Stimulated activated CD4-positive, alpha-beta T cell treated with anti-CD3 and anti-CD28 coated beads, Interleukin-2, amount 100 ng/mL, for 24 hours (primary cell): Measurements from ENCODE around the gene KCNJ12.
"Not testable (repeated sequence)": the region's sequence is repeated elsewhere in the genome, so short reads cannot be mapped to it uniquely, and the experiment has no call there.

ENCODE experiments used
- DNase-seq, 2 donors: peaks; one replicate each; pipeline ENCODE4 v3.0.0-alpha.2; 2020

KCNJ12 gene

GRCh38 chr17:21453144-21453898 is 77.2 kb downstream of the KCNJ12 start:
- DNase-seq, result no peak

DNA sequence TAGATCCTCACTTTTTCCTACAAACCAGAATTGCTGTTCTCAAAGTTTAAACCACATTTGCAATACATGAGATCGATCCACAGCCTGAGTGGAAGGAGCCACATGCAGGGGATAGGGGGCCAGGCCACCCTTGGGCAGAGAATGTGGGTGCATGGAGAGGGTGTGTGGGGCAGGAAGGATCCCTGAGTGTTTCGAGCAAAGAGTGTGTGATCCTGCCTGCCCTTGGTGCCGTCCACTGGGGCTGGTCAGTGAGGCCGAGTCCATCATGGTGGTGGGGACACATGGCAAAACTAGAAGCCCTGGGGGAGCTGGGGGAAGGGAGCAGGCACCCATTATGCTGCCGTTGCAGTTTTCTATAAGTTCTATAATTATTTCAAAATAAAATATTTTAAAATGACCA is 77.8 kb downstream of the KCNJ12 start:
- not testable (repeated sequence) for DNase-seq

GRCh38 chr17:21454441-21454840 is 78.3 kb downstream of the KCNJ12 start:
- DNase-seq, result no peak

DNA sequence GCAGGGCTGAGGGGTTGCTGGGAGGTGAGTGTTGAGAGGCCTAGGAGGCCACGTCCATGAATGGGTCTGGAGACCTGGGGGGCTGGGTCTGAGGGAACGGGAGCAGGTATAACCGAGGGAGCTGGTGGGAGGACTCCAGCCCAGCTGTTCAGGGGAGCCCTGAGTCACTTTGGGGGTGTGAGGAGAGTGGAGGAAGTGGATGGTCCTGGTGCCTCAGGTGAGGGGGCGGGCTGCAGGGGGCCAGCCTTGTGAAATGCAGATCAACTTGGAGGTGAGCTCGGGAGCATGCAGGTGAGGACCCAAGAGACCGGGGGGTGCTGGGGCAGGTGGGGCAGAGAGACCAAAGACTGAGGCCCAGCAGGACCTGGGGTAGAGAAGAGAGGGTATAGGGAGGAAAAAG is 79.6 kb downstream of the KCNJ12 start:
- no peak for DNase-seq

DNA sequence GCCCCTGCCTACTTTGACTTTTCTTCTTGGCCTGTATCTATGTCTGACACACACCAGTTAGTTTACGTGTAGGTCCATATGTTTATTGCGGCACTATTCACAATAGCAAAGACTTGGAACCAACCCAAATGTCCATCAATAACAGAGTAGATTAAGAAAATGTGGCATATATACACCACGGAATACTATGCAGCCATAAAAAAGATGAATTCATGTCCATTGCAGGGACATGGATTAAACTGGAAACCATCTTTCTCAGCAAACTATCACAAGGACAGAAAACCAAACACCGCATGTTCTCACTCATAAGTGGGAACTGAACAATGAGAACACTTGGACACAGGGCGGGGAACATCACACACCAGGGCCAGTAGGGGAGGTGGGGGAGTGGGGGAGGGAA is 80.3 kb downstream of the KCNJ12 start:
- not testable (repeated sequence) for DNase-seq

- DNase-seq, result peak; percentile 95 to 97
These were observed 81.2 kb downstream of the KCNJ12 start for GRCh38 chr17:21457051-21458026.

GRCh38 chr17:21458054-21458453 is 81.9 kb downstream of the KCNJ12 start:
- DNase-seq, result no peak

DNA sequence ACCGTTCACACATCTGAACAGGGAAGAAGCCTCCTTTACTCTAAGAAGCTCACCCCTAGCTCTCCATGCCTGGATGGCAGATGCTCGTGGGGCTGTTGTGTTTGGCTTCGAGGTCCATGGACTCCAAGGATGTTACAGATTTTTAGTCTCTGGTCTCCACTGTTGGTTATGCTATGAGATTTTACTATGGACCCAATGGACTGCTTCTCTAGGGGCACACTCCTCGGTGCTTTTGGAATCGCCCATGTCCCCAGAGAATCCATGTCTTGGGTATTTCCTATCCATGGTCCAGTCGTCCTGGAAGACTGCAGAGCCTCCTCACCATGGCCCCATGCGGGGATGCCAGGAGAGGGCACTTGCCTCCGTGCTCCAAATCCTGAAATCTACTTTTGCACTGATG is 83.4 kb downstream of the KCNJ12 start:
- DNase-seq, result no peak

- DNase-seq, result no peak
These were observed 84.2 kb downstream of the KCNJ12 start for GRCh38 chr17:21460358-21460757.

- no peak for DNase-seq
These were observed 86.1 kb downstream of the KCNJ12 start for GRCh38 chr17:21462237-21462636.

- DNase-seq, result no peak
These were observed 87.1 kb downstream of the KCNJ12 start for GRCh38 chr17:21463204-21463661.

- DNase-seq, result no peak
These were observed 87.7 kb downstream of the KCNJ12 start for GRCh38 chr17:21463779-21464407.

DNA sequence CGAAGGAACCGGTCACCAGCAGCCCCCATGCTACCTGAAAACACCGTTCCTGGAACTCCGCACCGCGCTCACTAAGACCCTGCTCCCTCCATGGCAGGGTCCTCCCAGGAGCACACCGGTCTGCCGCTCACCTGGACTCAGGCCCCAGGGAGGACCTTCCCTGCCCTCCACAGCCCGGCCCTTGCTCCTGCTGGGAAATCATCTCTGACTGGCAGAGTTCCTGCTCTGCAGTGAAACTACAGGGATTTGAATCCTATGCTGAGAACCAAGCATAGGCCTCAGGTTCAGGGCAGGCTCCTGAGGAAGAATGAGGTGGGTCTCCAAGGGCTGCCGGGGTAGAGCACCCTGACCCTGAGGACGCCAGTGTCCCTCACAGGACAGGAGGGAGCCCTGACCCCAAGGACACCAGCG is 88.5 kb downstream of the KCNJ12 start:
- DNase-seq, result no peak

DNA sequence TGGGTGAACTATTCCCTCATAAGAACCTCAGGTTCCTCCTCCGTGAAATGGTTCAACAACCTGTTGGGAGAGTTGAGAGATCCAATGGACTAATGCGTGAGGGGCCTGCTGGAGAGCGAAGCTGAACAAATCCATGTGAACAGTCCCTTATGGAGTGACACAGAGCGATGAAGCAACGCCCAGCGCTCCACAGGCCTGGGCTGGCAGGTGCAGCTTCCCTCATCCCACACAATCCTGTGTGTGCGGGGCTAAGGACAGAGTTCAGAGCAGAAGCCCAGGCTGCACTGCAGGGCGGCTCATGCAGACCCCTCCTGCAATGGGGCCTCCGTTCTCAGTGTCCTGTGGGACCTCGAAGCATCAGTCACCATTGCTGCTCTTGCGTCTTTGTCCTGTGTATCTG is 90.4 kb downstream of the KCNJ12 start:
- DNase-seq, result no peak

DNA sequence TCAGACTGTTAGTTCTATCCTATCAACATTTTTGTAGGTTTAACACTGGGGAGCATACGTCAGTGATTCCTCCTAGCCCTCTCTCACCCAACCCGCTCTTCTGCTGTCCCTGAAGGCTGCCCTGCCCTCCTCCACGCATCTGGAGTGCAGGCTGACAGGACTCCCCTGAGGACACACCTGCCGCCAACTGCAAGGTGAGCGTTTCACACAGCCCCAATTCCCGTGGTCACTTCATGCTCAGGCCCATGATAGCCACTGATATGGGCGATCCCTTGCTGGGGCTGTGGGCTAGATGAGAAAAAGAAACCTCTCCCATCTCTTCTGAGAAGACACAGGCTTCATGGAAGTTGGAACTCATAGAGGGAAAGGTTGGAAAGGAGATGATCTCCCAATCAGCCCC is 91.0 kb downstream of the KCNJ12 start:
- no peak for DNase-seq

DNA sequence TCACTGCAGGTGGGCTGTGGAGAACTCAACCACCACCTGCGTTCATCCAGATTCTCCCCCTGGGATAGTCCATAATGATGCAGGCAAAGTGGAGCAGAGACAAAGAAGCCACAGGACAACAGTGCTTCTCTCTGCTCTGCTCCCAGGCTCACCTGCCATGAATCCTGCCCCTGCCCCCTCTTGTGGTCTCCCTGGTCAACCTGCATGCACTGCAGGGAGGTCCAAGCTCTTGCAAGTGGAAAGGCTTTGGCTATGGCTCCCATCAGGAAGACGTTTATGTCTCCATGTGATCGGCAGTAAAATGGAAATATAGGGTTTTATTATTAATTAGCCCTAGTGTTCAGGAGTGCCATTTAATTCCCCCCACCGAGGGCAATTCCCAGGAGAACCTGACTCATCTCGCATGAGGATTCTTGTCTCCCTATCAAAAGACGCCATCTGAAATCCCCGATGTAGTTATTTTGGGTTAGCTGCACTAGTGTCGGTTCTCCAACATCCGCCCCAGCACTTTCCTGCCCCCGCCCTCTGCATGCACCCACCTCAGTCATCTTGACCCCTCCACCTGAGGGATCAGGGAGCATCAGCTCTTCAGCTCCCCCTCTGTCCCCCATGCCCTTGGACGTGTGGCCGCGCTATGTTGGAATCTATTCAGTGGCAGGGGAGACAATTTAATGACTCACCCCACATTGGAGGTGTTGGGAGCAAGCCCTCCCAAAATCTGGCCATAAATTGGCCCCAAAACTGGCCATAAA is 91.8 kb downstream of the KCNJ12 start:
- DNase-seq, result no peak
